Measurements from ENCODE around the gene CLIC3.

Gene CLIC3

GRCh38 chr9:136964171-136964689, 32.1 kb downstream of the CLIC3 start:
- DNase-seq (ENCODE audit: low read depth in 3 of 3), result no peak

- no peak for DNase-seq (ENCODE audit: low read depth in 3 of 3)
These were observed 32.6 kb downstream of the CLIC3 start for GRCh38 chr9:136963751-136964150.

- no peak for DNase-seq (ENCODE audit: low read depth in 3 of 3)
These were observed 33.0 kb downstream of the CLIC3 start for GRCh38 chr9:136963341-136963740.

GRCh38 chr9:136962701-136963248, 33.6 kb downstream of the CLIC3 start:
- no peak for DNase-seq (ENCODE audit: low read depth in 3 of 3)

- DNase-seq (ENCODE audit: low read depth in 3 of 3), result no peak
These were observed 34.2 kb downstream of the CLIC3 start for GRCh38 chr9:136962163-136962562.

GRCh38 chr9:136961279-136962065, 34.9 kb downstream of the CLIC3 start:
- DNase-seq (ENCODE audit: low read depth in 3 of 3), result no peak

GRCh38 chr9:136960938-136961275, 35.5 kb downstream of the CLIC3 start:
- DNase-seq (ENCODE audit: low read depth in 3 of 3), result no peak

- no peak for DNase-seq (ENCODE audit: low read depth in 3 of 3)
These were observed 36.0 kb downstream of the CLIC3 start for GRCh38 chr9:136960212-136960937.

- no peak for DNase-seq (ENCODE audit: low read depth in 3 of 3)
These were observed 37.2 kb downstream of the CLIC3 start for GRCh38 chr9:136958898-136959850.

GRCh38 chr9:136958473-136958872, 37.9 kb downstream of the CLIC3 start:
- DNase-seq (ENCODE audit: low read depth in 3 of 3), result no peak

GRCh38 chr9:136957901-136958300, 38.5 kb downstream of the CLIC3 start:
- no peak for DNase-seq (ENCODE audit: low read depth in 3 of 3)

GRCh38 chr9:136957461-136957860, 38.9 kb downstream of the CLIC3 start:
- no peak for DNase-seq (ENCODE audit: low read depth in 3 of 3)

GRCh38 chr9:136956604-136957003, 39.8 kb downstream of the CLIC3 start:
- DNase-seq (ENCODE audit: low read depth in 3 of 3), result no peak

GRCh38 chr9:136955943-136956335, 40.4 kb downstream of the CLIC3 start:
- DNase-seq (ENCODE audit: low read depth in 3 of 3), result no peak

GRCh38 chr9:136955202-136955942, 41.0 kb downstream of the CLIC3 start:
- no peak for DNase-seq (ENCODE audit: low read depth in 3 of 3)

- DNase-seq (ENCODE audit: low read depth in 3 of 3), result no peak
These were observed 41.9 kb downstream of the CLIC3 start for GRCh38 chr9:136954270-136955083.

GRCh38 chr9:136953771-136954269, 42.5 kb downstream of the CLIC3 start:
- DNase-seq (ENCODE audit: low read depth in 3 of 3), result no peak

- no peak for DNase-seq (ENCODE audit: low read depth in 3 of 3)
These were observed 43.2 kb downstream of the CLIC3 start for GRCh38 chr9:136952876-136953770.

- no peak for DNase-seq (ENCODE audit: low read depth in 3 of 3)
These were observed 44.0 kb downstream of the CLIC3 start for GRCh38 chr9:136952321-136952850.
